LNCAP (cell line): ENCODE measurements around the gene DDB1.

Experiments used
- TF ChIP-seq, protein P1 (sequence below): fragments of 450-650 bp; IDR thresholded peaks from 2 replicates; pipeline ENCODE4 v1.5.1; 2017; ENCODE audit warnings: mild to moderate bottlenecking

Gene DDB1

DNA sequence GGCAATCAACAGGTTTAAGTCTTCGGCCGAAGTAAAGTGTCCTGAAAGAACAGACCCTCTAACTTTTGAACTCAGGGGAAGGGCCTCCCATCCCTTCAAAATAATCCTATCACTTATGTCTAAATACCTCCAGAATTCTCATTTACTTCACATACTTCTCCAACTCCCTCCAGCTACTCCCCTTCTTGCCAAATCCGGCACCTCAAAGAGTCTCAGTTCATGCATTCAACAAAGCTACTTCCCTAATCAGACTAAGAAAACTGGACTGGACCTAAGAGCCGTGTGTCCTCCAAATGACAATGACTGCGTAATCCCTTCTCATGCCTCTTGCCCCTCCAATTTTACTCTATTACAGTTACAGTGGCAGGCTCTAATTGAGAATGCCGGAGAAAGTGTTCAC is 1.3 kb downstream of the DDB1 start:
- TF ChIP-seq, protein P1, sequence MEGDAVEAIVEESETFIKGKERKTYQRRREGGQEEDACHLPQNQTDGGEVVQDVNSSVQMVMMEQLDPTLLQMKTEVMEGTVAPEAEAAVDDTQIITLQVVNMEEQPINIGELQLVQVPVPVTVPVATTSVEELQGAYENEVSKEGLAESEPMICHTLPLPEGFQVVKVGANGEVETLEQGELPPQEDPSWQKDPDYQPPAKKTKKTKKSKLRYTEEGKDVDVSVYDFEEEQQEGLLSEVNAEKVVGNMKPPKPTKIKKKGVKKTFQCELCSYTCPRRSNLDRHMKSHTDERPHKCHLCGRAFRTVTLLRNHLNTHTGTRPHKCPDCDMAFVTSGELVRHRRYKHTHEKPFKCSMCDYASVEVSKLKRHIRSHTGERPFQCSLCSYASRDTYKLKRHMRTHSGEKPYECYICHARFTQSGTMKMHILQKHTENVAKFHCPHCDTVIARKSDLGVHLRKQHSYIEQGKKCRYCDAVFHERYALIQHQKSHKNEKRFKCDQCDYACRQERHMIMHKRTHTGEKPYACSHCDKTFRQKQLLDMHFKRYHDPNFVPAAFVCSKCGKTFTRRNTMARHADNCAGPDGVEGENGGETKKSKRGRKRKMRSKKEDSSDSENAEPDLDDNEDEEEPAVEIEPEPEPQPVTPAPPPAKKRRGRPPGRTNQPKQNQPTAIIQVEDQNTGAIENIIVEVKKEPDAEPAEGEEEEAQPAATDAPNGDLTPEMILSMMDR = no peak

- TF ChIP-seq, protein P1 = no peak
Measured at GRCh38 chr11:61329871-61330270, 3.0 kb downstream of the DDB1 start.

- TF ChIP-seq, protein P1 = no peak
Measured at GRCh38 chr11:61328351-61328750, 4.6 kb downstream of the DDB1 start.

DNA sequence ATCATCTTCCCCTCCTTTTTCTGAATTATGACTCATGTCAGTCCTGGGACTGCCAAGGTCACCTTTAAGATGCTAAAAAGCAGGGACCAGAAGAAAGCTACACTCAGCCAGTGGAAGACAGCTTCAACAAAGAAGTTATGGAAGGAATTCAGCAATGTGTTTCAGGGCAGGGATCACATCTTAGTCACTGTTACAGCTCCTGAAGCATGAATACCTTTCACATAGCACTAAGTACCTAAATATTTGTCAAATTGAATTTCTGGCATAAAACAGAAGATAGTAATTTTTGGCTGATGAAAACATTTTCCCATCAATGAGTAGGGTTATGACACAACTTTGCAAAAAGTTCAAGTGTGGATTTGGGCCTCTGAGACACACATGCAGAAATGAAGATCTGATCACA is 5.2 kb downstream of the DDB1 start:
- TF ChIP-seq, protein P1 = no peak

DNA sequence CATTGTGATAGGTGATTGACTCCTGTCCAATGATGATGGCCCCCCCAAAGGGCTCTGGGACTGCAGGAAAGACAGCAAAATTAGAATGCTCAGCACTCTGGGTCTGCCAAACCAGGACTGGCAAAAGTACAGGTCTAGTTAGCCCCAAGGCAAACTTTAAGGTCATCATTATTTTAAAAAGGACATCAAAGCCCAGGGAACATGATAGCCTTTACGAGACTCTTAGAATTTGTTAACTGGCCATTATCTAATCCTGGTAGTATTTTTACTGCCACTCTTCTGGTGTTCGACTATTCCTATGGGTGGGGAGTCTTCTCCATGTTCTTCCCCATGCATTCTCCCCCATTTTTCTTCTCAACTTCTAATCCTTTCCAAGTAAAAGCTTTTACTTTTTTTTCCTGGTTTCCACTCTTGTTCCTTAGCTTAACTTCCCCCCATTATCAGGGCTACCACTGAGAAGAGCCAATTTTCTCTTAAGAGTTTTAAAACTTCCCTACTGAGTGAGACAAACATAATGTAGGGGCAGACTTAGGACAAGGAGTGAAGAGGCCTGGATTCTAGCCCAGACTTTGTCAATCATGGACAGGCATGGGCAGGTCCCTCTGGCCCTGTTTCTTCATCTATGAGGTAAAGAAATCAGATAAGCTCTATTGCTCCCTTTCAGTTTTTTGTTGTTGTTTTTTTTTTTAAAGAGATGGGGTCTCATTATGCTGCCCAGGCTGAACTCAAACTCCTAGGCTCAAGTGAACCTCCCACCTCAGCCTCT is 7.1 kb downstream of the DDB1 start:
- TF ChIP-seq, protein P1 = no peak

GRCh38 chr11:61315260-61315659 is 17.6 kb downstream of the DDB1 start:
- TF ChIP-seq, protein P1 = no peak

- TF ChIP-seq, protein P1 = no peak
Measured at GRCh38 chr11:61310749-61311148, 22.2 kb downstream of the DDB1 start.

DNA sequence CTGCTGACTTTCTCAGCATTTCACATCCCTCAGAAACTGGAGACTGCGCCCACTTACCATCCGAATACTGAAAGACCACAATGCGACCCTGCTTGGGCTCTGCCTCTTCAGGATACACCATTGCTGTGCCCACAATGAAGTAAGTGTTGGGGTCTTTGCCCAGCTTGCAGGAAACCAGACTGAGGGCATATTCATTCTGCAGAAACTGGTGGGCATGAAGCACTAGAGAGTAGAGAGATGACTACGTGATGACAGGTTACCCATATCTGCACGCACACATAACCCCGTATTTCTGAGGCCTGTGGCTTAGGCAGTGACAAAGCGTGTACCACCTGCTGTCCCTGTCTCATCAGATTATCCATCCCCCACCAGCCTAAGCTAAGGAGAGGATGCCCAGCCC is 23.2 kb downstream of the DDB1 start:
- TF ChIP-seq, protein P1 = no peak
